IMR-90 (cell line): Measurements from ENCODE around the gene ADISSP. TPM values are rescaled to one million over a fixed set of nuclear protein-coding genes. Genes with fewer than 3 reads are reported as not detected.

Experiments
- ATAC-seq: fragments of 200-7000 bp; cut with Tn5 transposase; 2 replicates; pipeline ENCODE4 v1.9.1; 2020; ENCODE audit warnings: low read depth, mild to moderate bottlenecking, moderate library complexity
- BruUV-seq: library from RNA; stranded (reverse); fragments of 400-500 nt; replicated peaks from 2 replicates; lab custom pipeline; 2021; lab: Mats Ljungman, UMichigan
- CTCF ChIA-PET: fragments of 300-600 bp; formaldehyde crosslinking; extraction: SDS; loops from one replicate; lab custom pipeline; 2021; ENCODE audit warnings: antibody characterized with exemption; lab: Yijun Ruan, JAX
- POLR2A ChIA-PET: fragments of 300-600 bp; sonication (Branson Sonifier 250); formaldehyde crosslinking; loops from one replicate; lab custom pipeline; 2022; ENCODE audit warnings: antibody characterized with exemption; ENCODE audit not compliant: unreplicated experiment; lab: Charles Lee
- DNase-seq: peaks from one replicate; pipeline ENCODE4 v3.0.0; 2013
- H2AFZ ChIP-seq: replicated peaks from 2 replicates; pipeline ENCODE3; 2013; ENCODE audit warnings: low read length, mild to moderate bottlenecking; ENCODE audit not compliant: poor library complexity
- H2AK5ac ChIP-seq: 2 replicates; pipeline ENCODE4 v1.6.1; 2013; ENCODE audit warnings: low read depth, low read length, inconsistent platforms
- H2AK9ac ChIP-seq: replicated peaks from 2 replicates; pipeline ENCODE3; 2013; ENCODE audit warnings: mild to moderate bottlenecking, low read depth, low read length, moderate library complexity; ENCODE audit not compliant: poor library complexity
- H2BK120ac ChIP-seq: 2 replicates; pipeline ENCODE4 v1.6.1; 2013; ENCODE audit warnings: low read depth, low read length, inconsistent platforms
- H2BK15ac ChIP-seq: 3 replicates; pipeline ENCODE4 v1.6.1; 2013; ENCODE audit warnings: low read depth, low read length, inconsistent platforms
- H2BK20ac ChIP-seq: 2 replicates; pipeline ENCODE4 v1.6.1; 2013; ENCODE audit warnings: low read depth, mild to moderate bottlenecking, inconsistent platforms, low read length, moderate library complexity
- H2BK5ac ChIP-seq: 2 replicates; pipeline ENCODE4 v1.6.1; 2013; ENCODE audit warnings: mild to moderate bottlenecking, low read depth, low read length, inconsistent platforms; ENCODE audit not compliant: poor library complexity, severe bottlenecking
- H3K14ac ChIP-seq: replicated peaks from 2 replicates; pipeline ENCODE4 v1.6.1; 2013; ENCODE audit warnings: low read depth, low read length, inconsistent platforms
- H3K18ac ChIP-seq: 2 replicates; pipeline ENCODE4 v1.6.1; 2013; ENCODE audit warnings: low read depth, low read length, control low read depth
- H3K23ac ChIP-seq: 2 replicates; pipeline ENCODE4 v1.6.1; 2013; ENCODE audit warnings: low read depth, low read length, inconsistent platforms
- H3K27ac ChIP-seq: 2 replicates; pipeline ENCODE4 v1.5.1; 2013; ENCODE audit warnings: mild to moderate bottlenecking, control low read depth, low read length; ENCODE audit not compliant: insufficient read depth
- H3K27me3 ChIP-seq: 2 replicates; pipeline ENCODE4 v1.6.1; 2013; ENCODE audit warnings: low read length; ENCODE audit not compliant: control insufficient read depth, insufficient read depth
- H3K36me3 ChIP-seq: 2 replicates; pipeline ENCODE4 v1.6.1; 2013; ENCODE audit warnings: low read length, mixed read lengths; ENCODE audit not compliant: control insufficient read depth, insufficient read depth
- H3K4ac ChIP-seq: 2 replicates; pipeline ENCODE4 v1.6.1; 2013; ENCODE audit warnings: low read depth, low read length, inconsistent platforms
- H3K4me1 ChIP-seq: 2 replicates; pipeline ENCODE4 v1.6.1; 2013; ENCODE audit warnings: low read length, mixed read lengths; ENCODE audit not compliant: control insufficient read depth, insufficient read depth
- H3K4me2 ChIP-seq: 2 replicates; pipeline ENCODE4 v1.6.1; 2013; ENCODE audit warnings: low read depth, mild to moderate bottlenecking, control low read depth, low read length, moderate library complexity
- H3K4me3 ChIP-seq: 2 replicates; pipeline ENCODE4 v1.5.1; 2013; ENCODE audit warnings: low read depth, mild to moderate bottlenecking, control low read depth, low read length, moderate library complexity; ENCODE audit not compliant: insufficient read depth
- H3K56ac ChIP-seq: 2 replicates; pipeline ENCODE4 v1.6.1; 2013; ENCODE audit warnings: low read length, inconsistent platforms; ENCODE audit not compliant: insufficient read depth; ENCODE audit errors: extremely low read depth
- H3K79me1 ChIP-seq, 2 experiments: 2 replicates each; pipeline ENCODE4 v1.6.1; 2013; ENCODE audit warnings: low read length in 2 of 2, inconsistent platforms in 1 of 2, low read depth in 1 of 2
- H3K9ac ChIP-seq: 2 replicates; pipeline ENCODE4 v1.6.1; 2013; ENCODE audit warnings: low read depth, low read length, control low read depth
- H3K9me1 ChIP-seq: 2 replicates; pipeline ENCODE4 v1.6.1; 2013; ENCODE audit warnings: low read length, inconsistent platforms; ENCODE audit not compliant: insufficient read depth
- H3K9me3 ChIP-seq: 2 replicates; pipeline ENCODE4 v1.6.1; 2013; ENCODE audit warnings: low read length; ENCODE audit not compliant: control insufficient read depth, insufficient read depth
- H4K20me1 ChIP-seq: 2 replicates; pipeline ENCODE4 v1.6.1; 2013; ENCODE audit warnings: low read length, inconsistent platforms; ENCODE audit not compliant: insufficient read depth
- H4K5ac ChIP-seq: 2 replicates; pipeline ENCODE4 v1.6.1; 2013; ENCODE audit warnings: mild to moderate bottlenecking, low read depth, low read length, control low read depth
- H4K8ac ChIP-seq, 2 experiments: 2 replicates each; pipeline ENCODE4 v1.6.1; 2013; ENCODE audit warnings: low read depth in 2 of 2, low read length in 2 of 2, control low read depth in 1 of 2, inconsistent platforms in 1 of 2
- H4K91ac ChIP-seq: 2 replicates; pipeline ENCODE4 v1.6.1; 2013; ENCODE audit warnings: low read depth, low read length, inconsistent platforms; ENCODE audit not compliant: insufficient read depth
- BHLHE40 ChIP-seq: fragments of 150-350 bp; IDR thresholded peaks from 2 replicates; pipeline ENCODE4 v1.6.1; 2016; ENCODE audit warnings: mild to moderate bottlenecking, low read depth, low read length
- CHD1 ChIP-seq: IDR thresholded peaks from 2 replicates; pipeline ENCODE4 v1.6.1; 2012; ENCODE audit warnings: low read depth, low read length, improper control_type of control experiment
- ELK1 ChIP-seq: fragments of 150-350 bp; IDR thresholded peaks from 2 replicates; pipeline ENCODE4 v1.6.1; 2016; ENCODE audit warnings: low read depth, mild to moderate bottlenecking, low read length, moderate library complexity, borderline replicate concordance
- FOS ChIP-seq: fragments of 150-350 bp; IDR thresholded peaks from 2 replicates; pipeline ENCODE4 v1.6.1; 2016; ENCODE audit warnings: low read depth, low read length
- MAFK ChIP-seq: IDR thresholded peaks from 2 replicates; pipeline ENCODE4 v1.6.1; 2012; ENCODE audit warnings: low read depth, low read length, improper control_type of control experiment
- MAZ ChIP-seq: IDR thresholded peaks from 2 replicates; pipeline ENCODE4 v1.6.1; 2012; ENCODE audit warnings: low read depth, mild to moderate bottlenecking, low read length, improper control_type of control experiment, moderate library complexity, borderline replicate concordance
- MXI1 ChIP-seq: IDR thresholded peaks from 2 replicates; pipeline ENCODE4 v1.6.1; 2012; ENCODE audit warnings: low read depth, mild to moderate bottlenecking, low read length, moderate library complexity, borderline replicate concordance
- NFE2L2 ChIP-seq: fragments of 150-350 bp; IDR thresholded peaks from 2 replicates; pipeline ENCODE4 v1.6.1; 2016; ENCODE audit warnings: low read depth, mild to moderate bottlenecking, low read length
- RAD21 ChIP-seq: IDR thresholded peaks from 2 replicates; pipeline ENCODE4 v1.6.1; 2012; ENCODE audit warnings: low read length, improper control_type of control experiment
- RCOR1 ChIP-seq: IDR thresholded peaks from 2 replicates; pipeline ENCODE4 v1.6.1; 2012; ENCODE audit warnings: mild to moderate bottlenecking, low read length, improper control_type of control experiment; ENCODE audit not compliant: insufficient replicate concordance
- RFX5 ChIP-seq: IDR thresholded peaks from 2 replicates; pipeline ENCODE4 v1.8.0; 2012; ENCODE audit warnings: low read depth, mild to moderate bottlenecking, low read length, moderate library complexity
- SMC3 ChIP-seq: fragments of 150-350 bp; IDR thresholded peaks from 2 replicates; pipeline ENCODE4 v1.6.1; 2016; ENCODE audit warnings: low read depth, mild to moderate bottlenecking, antibody characterized with exemption, low read length, moderate library complexity
- WGBS, 2 experiments: methylation state at CpG; one replicate each; pipeline versions ENCODE4 v1.1.5 to v1.1.7; 2013; ENCODE audit warnings: missing lambda C conversion rate in 2 of 2; ENCODE audit not compliant: insufficient read length in 1 of 2; ENCODE audit errors: extremely low coverage in 2 of 2; 5-methylcytosine and 5-hydroxymethylcytosine counted together
- dilution Hi-C: fragments of 300-500 bp; cut with HindIII; formaldehyde crosslinking; loops from one replicate; pipeline ENCODE4 v1.14.3; 2018; ENCODE audit warnings: low sequenced_read_pairs; ENCODE audit not compliant: unreplicated experiment
- in situ Hi-C: fragments of 300-500 bp; cut with MboI; formaldehyde crosslinking; loops from 3 replicates; pipeline ENCODE4 v1.14.3; 2019; ENCODE audit warnings: low sequenced_read_pairs, inconsistent platforms, mixed read lengths
- intact Hi-C: fragments of 100-400 bp; cut with micrococcal nuclease; formaldehyde crosslinking; loops from 2 replicates; pipeline ENCODE4 v1.10.0; 2022
- polyA plus RNA-seq, 3 experiments: library from polyadenylated mRNA; depleted of rRNA; stranded (reverse); fragments of >200 nt; gene quantifications; 2 replicates each; pipeline ENCODE4 v1.2.3, GENCODE V29; 2012; ENCODE audit warnings: low replicate concordance in 1 of 3
- total RNA-seq: library from RNA; depleted of rRNA; stranded (reverse); fragments of >200 nt; gene quantifications from 2 replicates; pipeline ENCODE4 v1.2.3, GENCODE V29; 2012

Gene ADISSP
- total and polyA plus RNA-seq, 2 of the 4 experiments (the other 2 are of a cell fraction): 31.9 to 58.2 TPM

- no peak overlapping the region for H2AK9ac ChIP-seq
- H3K4ac ChIP-seq: no peak overlapping the region
- dilution Hi-C loops: no loop called here
- no peak for ATAC-seq
- POLR2A ChIA-PET: no interaction called here
- H3K4me3 ChIP-seq: no peak overlapping the region
- H3K56ac ChIP-seq: no peak overlapping the region
- H3K4me2 ChIP-seq: no peak overlapping the region
- no peak overlapping the region for H3K27ac ChIP-seq
- no peaks in the 10 kb centered on the region for H3K79me1 ChIP-seq
- no peak overlapping the region for H2BK5ac ChIP-seq
- no peak for TF ChIP-seq CHD1
- TF ChIP-seq MAZ: no peak
- no peak for TF ChIP-seq BHLHE40
- TF ChIP-seq SMC3: no peak
- no peak for TF ChIP-seq FOS
- TF ChIP-seq RFX5: no peak
- TF ChIP-seq ELK1: no peak
- no peak for TF ChIP-seq RAD21
- TF ChIP-seq RCOR1: no peak
- TF ChIP-seq MAFK: no peak
- TF ChIP-seq MXI1: no peak
- TF ChIP-seq NFE2L2: no peak
- no peak overlapping the region for H2AK5ac ChIP-seq
- H2BK120ac ChIP-seq: no peak overlapping the region
- no TSS peak for BruUV-seq
- no peak overlapping the region for H3K9ac ChIP-seq
- H3K9me3 ChIP-seq: peaks cover 2% of the 10 kb centered on the region; the same call in 1 of the 2 replicates
- no peak overlapping the region for H4K91ac ChIP-seq
- no peaks in the 10 kb centered on the region for H3K36me3 ChIP-seq
- peaks cover 41% of the 10 kb centered on the region for H3K27me3 ChIP-seq
- no peak overlapping the region for H2BK20ac ChIP-seq
- H2AFZ ChIP-seq: no peak overlapping the region
- H2BK15ac ChIP-seq: no peak overlapping the region
- H3K14ac ChIP-seq: no peak overlapping the region
- no peaks in the 10 kb centered on the region for H3K4me1 ChIP-seq
- DNase-seq: no peak
- in situ Hi-C loops: no loop called here
- no peaks in the 10 kb centered on the region for H3K9me1 ChIP-seq
- CTCF ChIA-PET: no interaction called here
- H3K18ac ChIP-seq: no peak overlapping the region
- no peak overlapping the region for H4K8ac ChIP-seq
- H3K23ac ChIP-seq: no peak overlapping the region
- intact Hi-C loops: no loop called here
- H4K5ac ChIP-seq: no peak overlapping the region
- WGBS, 2 experiments: 92% methylated on average over 5 of the region's 14 CpGs; no CpG with 5 or more reads in 1 of the 2 experiments
- H4K20me1 ChIP-seq: no peaks in the 10 kb centered on the region
These were observed 62.0 kb downstream of the ADISSP start for GRCh38 chr20:3705491-3705969.
